ENCODE results near the gene KLHL26.
"Not testable (repeated sequence)": the region's sequence is repeated elsewhere in the genome, so short reads cannot be mapped to it uniquely, and the experiment has no call there.

DNA sequence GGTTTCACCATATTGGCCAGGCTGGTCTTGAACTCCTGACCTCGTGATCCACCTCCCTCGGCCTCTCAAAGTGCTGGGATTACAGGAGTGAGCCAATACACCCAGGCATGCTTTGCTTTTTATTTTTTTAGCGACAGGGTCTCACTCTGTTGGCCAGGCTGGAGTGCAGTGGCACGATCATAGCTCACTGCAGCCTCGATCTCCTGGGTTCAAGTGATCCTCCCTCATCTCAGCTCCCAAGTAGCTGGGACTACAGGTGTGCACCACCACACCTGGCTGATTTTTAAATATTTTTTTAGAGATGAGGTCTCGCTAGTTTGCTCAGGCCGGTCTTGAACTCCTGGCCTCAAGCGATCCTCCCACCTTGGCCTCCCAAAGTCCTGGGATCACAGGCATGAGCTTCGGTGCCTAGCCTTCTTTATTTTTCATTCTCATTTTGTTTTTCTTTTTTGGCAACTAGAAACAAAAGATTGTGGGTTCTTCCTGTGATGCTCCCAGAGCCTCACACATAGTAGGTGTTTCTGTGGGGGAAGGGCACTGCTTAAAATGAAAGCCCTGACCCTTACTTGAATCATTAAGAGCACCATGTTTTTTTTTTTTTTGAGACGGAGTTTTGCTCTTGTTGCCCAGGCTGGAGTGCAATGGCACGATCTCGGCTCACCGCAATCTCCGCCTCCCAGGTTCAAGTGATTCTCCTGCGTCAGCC lies 36.0 kb upstream of the KLHL26 start:
- not testable (repeated sequence) for TF ChIP-seq RARB (CRISPR knock-in tag; IDR thresholded peaks at IDR 0.05); RFX5 (IDR thresholded peaks at IDR 0.05); NFE2L2 (conservative IDR thresholded peaks at IDR 0.05; ENCODE audit: low read length)

Data from A549 (cell line).